GM15510 (cell line): ENCODE measurements around the gene EIF4G1.

Source experiments
- POLR2A ChIP-seq: IDR thresholded peaks from 3 replicates; pipeline ENCODE4 v1.6.1; 2011; ENCODE audit warnings: borderline replicate concordance; ENCODE audit not compliant: insufficient read length; ENCODE audit errors: extremely low read depth

Gene EIF4G1

GRCh38 chr3:184349563-184350470 lies 35.4 kb downstream of the EIF4G1 start:
- TF ChIP-seq POLR2A = no peak

- no peak for TF ChIP-seq POLR2A
Measured at GRCh38 chr3:184350618-184351017, 36.2 kb downstream of the EIF4G1 start.

GRCh38 chr3:184351511-184352148 lies 37.2 kb downstream of the EIF4G1 start:
- TF ChIP-seq POLR2A = no peak

- no peak for TF ChIP-seq POLR2A
Measured at GRCh38 chr3:184352149-184352785, 37.9 kb downstream of the EIF4G1 start.

- TF ChIP-seq POLR2A = no peak
Measured at GRCh38 chr3:184352897-184353545, 38.6 kb downstream of the EIF4G1 start.

- no peak for TF ChIP-seq POLR2A
Measured at GRCh38 chr3:184353546-184353941, 39.1 kb downstream of the EIF4G1 start.

GRCh38 chr3:184354121-184354728 lies 39.8 kb downstream of the EIF4G1 start:
- TF ChIP-seq POLR2A = no peak

GRCh38 chr3:184354754-184355153 lies 40.3 kb downstream of the EIF4G1 start:
- TF ChIP-seq POLR2A = no peak

GRCh38 chr3:184355261-184356040 lies 41.0 kb downstream of the EIF4G1 start:
- TF ChIP-seq POLR2A = no peak

- no peak for TF ChIP-seq POLR2A
Measured at GRCh38 chr3:184357248-184358123, 43.1 kb downstream of the EIF4G1 start.

- no peak for TF ChIP-seq POLR2A
Measured at GRCh38 chr3:184358124-184358767, 43.8 kb downstream of the EIF4G1 start.

- no peak for TF ChIP-seq POLR2A
Measured at GRCh38 chr3:184358921-184359350, 44.5 kb downstream of the EIF4G1 start.
